NAMALWA (cell line): ENCODE measurements around the gene SLC38A4.
"Not testable (repeated sequence)": the region's sequence is repeated elsewhere in the genome, so short reads cannot be mapped to it uniquely, and the experiment has no call there.

Experiments used
- DNase-seq: peaks from one replicate; pipeline ENCODE4 v3.0.0-alpha.2; 2015; ENCODE audit warnings: low spot score

Gene SLC38A4

GRCh38 chr12:46825591-46826414, at the start of gene SLC38A4:
Gene SLC38A4, minus strand, starts transcription at chr12:46825997. Its CDS starts 32,926 bp downstream, at chr12:46793071.
- no peak for DNase-seq

GRCh38 chr12:46875095-46875494, 49.3 kb upstream of the SLC38A4 start:
- DNase-seq = no peak

- DNase-seq = no peak
Measured at GRCh38 chr12:46874642-46875041, 48.8 kb upstream of the SLC38A4 start.

- no peak for DNase-seq
Measured at GRCh38 chr12:46872135-46872534, 46.3 kb upstream of the SLC38A4 start.

GRCh38 chr12:46865311-46865710, 39.5 kb upstream of the SLC38A4 start:
- DNase-seq = no peak

- DNase-seq = no peak
Measured at GRCh38 chr12:46858368-46858767, 32.6 kb upstream of the SLC38A4 start.

- no peak for DNase-seq
Measured at GRCh38 chr12:46857486-46857885, 31.7 kb upstream of the SLC38A4 start.

- DNase-seq = peak; percentile 21
Measured at GRCh38 chr12:46855760-46856159, 30.0 kb upstream of the SLC38A4 start.

- not testable (repeated sequence) for DNase-seq
Measured at GRCh38 chr12:46854188-46854587, 28.4 kb upstream of the SLC38A4 start.

- not testable (repeated sequence) for DNase-seq
Measured at GRCh38 chr12:46848792-46849191, 23.0 kb upstream of the SLC38A4 start.

- no peak for DNase-seq
Measured at GRCh38 chr12:46847001-46847400, 21.2 kb upstream of the SLC38A4 start.

GRCh38 chr12:46843811-46844210, 18.0 kb upstream of the SLC38A4 start:
- DNase-seq = no peak

- DNase-seq = no peak
Measured at GRCh38 chr12:46841891-46842290, 16.1 kb upstream of the SLC38A4 start.

GRCh38 chr12:46839964-46840363, 14.2 kb upstream of the SLC38A4 start:
- no peak for DNase-seq

- no peak for DNase-seq
Measured at GRCh38 chr12:46839232-46839631, 13.4 kb upstream of the SLC38A4 start.

- no peak for DNase-seq
Measured at GRCh38 chr12:46835785-46836184, 10.0 kb upstream of the SLC38A4 start.

- no peak for DNase-seq
Measured at GRCh38 chr12:46832130-46832704, 6.4 kb upstream of the SLC38A4 start.

GRCh38 chr12:46831335-46832129, 5.7 kb upstream of the SLC38A4 start:
- DNase-seq = no peak

- DNase-seq = no peak
Measured at GRCh38 chr12:46830731-46831334, 5.0 kb upstream of the SLC38A4 start.

- no peak for DNase-seq
Measured at GRCh38 chr12:46824709-46825108, 1.1 kb downstream of the SLC38A4 start.

GRCh38 chr12:46818642-46819041, 7.2 kb downstream of the SLC38A4 start:
- DNase-seq = no peak

GRCh38 chr12:46815809-46816208, 10.0 kb downstream of the SLC38A4 start:
- no peak for DNase-seq
